GM12878 (cell line): ENCODE results near the gene AQP5. TPM values are rescaled to one million over a fixed set of nuclear protein-coding genes. Genes with fewer than 3 reads are reported as not detected.

Experiments
- ATAC-seq: fragments of 200-7000 bp; cut with Tn5 transposase; 3 replicates; pipeline ENCODE4 v1.9.1; 2020; ENCODE audit warnings: mild to moderate bottlenecking, moderate library complexity
- BruUV-seq: library from RNA; stranded (reverse); fragments of 400-500 nt; replicated peaks from 2 replicates; lab custom pipeline; 2021; lab: Mats Ljungman, UMichigan
- CTCF ChIA-PET: fragments of 300-600 bp; sonication (Branson Sonifier 250); formaldehyde crosslinking; extraction: SDS; loops from one replicate; lab custom pipeline; 2021; ENCODE audit warnings: inconsistent platforms; lab: Yijun Ruan, JAX
- POLR2A ChIA-PET: fragments of 350-600 bp; formaldehyde crosslinking; extraction: SDS; loops from one replicate; lab custom pipeline; 2021; ENCODE audit warnings: inconsistent platforms; lab: Charles Lee
- RAD21 ChIA-PET: fragments of 300-600 bp; sonication (Branson Sonifier 250); formaldehyde crosslinking; loops from one replicate; lab custom pipeline; 2023; ENCODE audit warnings: antibody characterized with exemption; ENCODE audit not compliant: unreplicated experiment; lab: Charles Lee
- SMC1A ChIA-PET: fragments of 300-600 bp; sonication (Branson Sonifier 250); formaldehyde crosslinking; loops from one replicate; lab custom pipeline; 2023; ENCODE audit not compliant: unreplicated experiment, uncharacterized antibody; lab: Charles Lee
- DNase-seq: peaks from one replicate; pipeline ENCODE4 v3.0.0-alpha.2; 2011; ENCODE audit warnings: low read depth, low spot score
- FAIRE-seq: peaks from 3 replicates; lab custom pipeline; 2011; peaks lifted over from hg19 to GRCh38; lab: Jason Lieb, UNC
- H2AFZ ChIP-seq: 2 replicates; pipeline ENCODE4 v1.6.0; 2011; ENCODE audit warnings: low read depth, low read length, control low read depth; ENCODE audit not compliant: control insufficient read depth
- H3K27ac ChIP-seq: 2 replicates; pipeline ENCODE4 v1.5.1; 2011; ENCODE audit warnings: control low read depth; ENCODE audit not compliant: control insufficient read depth, insufficient read depth
- H3K27me3 ChIP-seq, 2 experiments: replicated peaks in 1 of 2; 2 replicates each; pipeline versions ENCODE4 v1.6.0 to v1.6.1; 2011; ENCODE audit warnings: low read length in 1 of 2; ENCODE audit not compliant: control insufficient read depth in 2 of 2, insufficient read depth in 2 of 2
- H3K36me3 ChIP-seq, 2 experiments: 2 replicates each; pipeline ENCODE4 v1.5.1; 2011; ENCODE audit warnings: low read length in 1 of 2; ENCODE audit not compliant: control insufficient read depth in 2 of 2, insufficient read depth in 2 of 2
- H3K4me1 ChIP-seq: 2 replicates; pipeline ENCODE4 v1.6.1; 2011; ENCODE audit warnings: mild to moderate bottlenecking, low read length, moderate library complexity, mixed read lengths; ENCODE audit not compliant: control insufficient read depth, insufficient read depth
- H3K4me2 ChIP-seq: 2 replicates; pipeline ENCODE4 v1.6.0; 2011; ENCODE audit warnings: control low read depth; ENCODE audit not compliant: control insufficient read depth, insufficient read depth
- H3K4me3 ChIP-seq: fragments of 200-600 bp; sonication (generic); 2 replicates; pipeline ENCODE4 v1.5.1; 2016
- H3K79me2 ChIP-seq: 2 replicates; pipeline ENCODE4 v1.6.0; 2011; ENCODE audit warnings: low read length; ENCODE audit not compliant: control insufficient read depth, insufficient read depth
- H3K9ac ChIP-seq: 2 replicates; pipeline ENCODE4 v1.8.0; 2011; ENCODE audit warnings: low read length, control low read depth, mixed read lengths; ENCODE audit not compliant: control insufficient read depth, insufficient read depth
- H3K9me3 ChIP-seq: replicated peaks from 3 replicates; pipeline ENCODE4 v1.5.1; 2011; ENCODE audit warnings: mild to moderate bottlenecking, low read length; ENCODE audit not compliant: control insufficient read depth, insufficient read depth
- H4K20me1 ChIP-seq: 2 replicates; pipeline ENCODE4 v1.6.0; 2011; ENCODE audit not compliant: control insufficient read depth, insufficient read depth
- CREB1 ChIP-seq: IDR thresholded peaks from 2 replicates; pipeline ENCODE4 v1.6.1; 2012; ENCODE audit warnings: low read depth, mild to moderate bottlenecking, inconsistent platforms
- CREM ChIP-seq: IDR thresholded peaks from 2 replicates; pipeline ENCODE4 v1.6.1; 2014; ENCODE audit warnings: antibody characterized with exemption, low read depth
- EGR1 ChIP-seq, 2 experiments: IDR thresholded peaks; 1 replicate in 1 of 2; 2 replicates in 1 of 2; pipeline ENCODE4 v1.6.1; 2011 to 2012; ENCODE audit warnings: low read depth in 2 of 2, low read length in 2 of 2, borderline replicate concordance in 1 of 2, mild to moderate bottlenecking in 1 of 2, moderate library complexity in 1 of 2
- EP300 ChIP-seq, 2 experiments: fragments of 150-350 bp in 1 of 2; IDR thresholded peaks; 2 replicates each; pipeline ENCODE4 v1.6.1; 2011 to 2012; ENCODE audit warnings: low read depth in 2 of 2, low read length in 2 of 2, borderline replicate concordance in 1 of 2, improper control_type of control experiment in 1 of 2, inconsistent platforms in 1 of 2; ENCODE audit not compliant: control insufficient read depth in 1 of 2
- IKZF2 ChIP-seq, 2 experiments: fragments of 450-650 bp; IDR thresholded peaks; 2 replicates each; pipeline ENCODE4 v1.6.1; 2017; ENCODE audit warnings: mild to moderate bottlenecking in 2 of 2, moderate library complexity in 2 of 2
- POU2F2 ChIP-seq: IDR thresholded peaks from 3 replicates; pipeline ENCODE4 v1.6.1; 2011; ENCODE audit warnings: low read depth, mild to moderate bottlenecking, low read length, borderline replicate concordance
- YY1 ChIP-seq: IDR thresholded peaks from 2 replicates; pipeline ENCODE4 v1.6.1; 2011; ENCODE audit warnings: low read depth, mild to moderate bottlenecking, low read length
- ZNF592 ChIP-seq: fragments of 450-650 bp; IDR thresholded peaks from 2 replicates; pipeline ENCODE4 v1.6.1; 2017; ENCODE audit warnings: mild to moderate bottlenecking, moderate library complexity
- in situ Hi-C: fragments of 300-500 bp; cut with MboI; formaldehyde crosslinking; loops from 9 replicates; pipeline ENCODE4 v1.14.3; 2018; ENCODE audit warnings: mixed read lengths
- intact Hi-C: fragments of 100-400 bp; cut with micrococcal nuclease; formaldehyde crosslinking; loops from one replicate; pipeline ENCODE4 v1.14.2; 2022; ENCODE audit not compliant: unreplicated experiment
- polyA plus RNA-seq, 11 experiments: library from polyadenylated mRNA; depleted of rRNA in 4 of 11; unstranded in 6 of 11; stranded (reverse) in 5 of 11; fragments of >200 nt; fragmentation: Nextera tagmentation in 4 of 11; fragmentation: Illumina TruSeq in 1 of 11; extraction: Ambion mirVana in 4 of 11; extraction: Trizol in 1 of 11; gene quantifications; 1 replicate in 1 of 11; 2 replicates in 10 of 11; pipeline versions ENCODE4 v1.2.1 to v1.2.3, GENCODE V29; 2011 to 2016; ENCODE audit warnings: inconsistent platforms in 2 of 11, missing spikeins in 2 of 11, low read depth in 1 of 11
- total RNA-seq, 4 experiments: library from RNA; depleted of rRNA in 3 of 4; stranded (reverse); fragments of >200 nt in 3 of 4; fragmentation: Illumina TruSeq in 1 of 4; extraction: Trizol in 1 of 4; gene quantifications; 2 replicates each; pipeline versions ENCODE4 v1.2.1 to v1.2.3, GENCODE V29; 2013 to 2021
- TF ChIP-seq, protein P1 (sequence below): IDR thresholded peaks from 2 replicates; pipeline ENCODE4 v1.6.1; 2012; ENCODE audit warnings: low read depth, low read length, improper control_type of control experiment

Gene AQP5
- total and polyA plus RNA-seq, 10 of the 15 experiments (the other 5 are each of a cell fraction or from before 2014, with no cell fraction given), result not detected

GRCh38 chr12:49957570-49957967 lies 4.1 kb upstream of the AQP5 start:
- no peak for FAIRE-seq
- POLR2A ChIA-PET, result no interaction called here
- intact Hi-C loops, result no loop called here
- no peaks in the 10 kb centered on the region; the same call in 2 of the 3 replicates for H3K9me3 ChIP-seq
- no peaks in the 10 kb centered on the region for H3K4me1 ChIP-seq
- RAD21 ChIA-PET, result no interaction called here
- no peak overlapping the region for H3K4me2 ChIP-seq
- H2AFZ ChIP-seq, result no peak overlapping the region
- H3K27me3 ChIP-seq, result peaks cover 10 to 40% of the 10 kb centered on the region in 2 experiments
- TF ChIP-seq CREM (no peak), CREB1 (no peak), ZNF592 (no peak), POU2F2 (no peak), EGR1 (IDR thresholded peaks at IDR 0.05; ENCODE audit: borderline replicate concordance in 1 of 2, low read depth in 2 of 2, low read length in 2 of 2) (no peak), EP300 (IDR thresholded peaks at IDR 0.05; ENCODE audit: borderline replicate concordance in 1 of 2, control insufficient read depth in 1 of 2, low read depth in 2 of 2, low read length in 2 of 2) (no peak), IKZF2 (IDR thresholded peaks at IDR 0.05) (no peak), YY1 (no peak)
- TF ChIP-seq, protein P1, sequence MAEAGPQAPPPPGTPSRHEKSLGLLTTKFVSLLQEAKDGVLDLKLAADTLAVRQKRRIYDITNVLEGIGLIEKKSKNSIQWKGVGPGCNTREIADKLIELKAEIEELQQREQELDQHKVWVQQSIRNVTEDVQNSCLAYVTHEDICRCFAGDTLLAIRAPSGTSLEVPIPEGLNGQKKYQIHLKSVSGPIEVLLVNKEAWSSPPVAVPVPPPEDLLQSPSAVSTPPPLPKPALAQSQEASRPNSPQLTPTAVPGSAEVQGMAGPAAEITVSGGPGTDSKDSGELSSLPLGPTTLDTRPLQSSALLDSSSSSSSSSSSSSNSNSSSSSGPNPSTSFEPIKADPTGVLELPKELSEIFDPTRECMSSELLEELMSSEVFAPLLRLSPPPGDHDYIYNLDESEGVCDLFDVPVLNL, result no peak
- BruUV-seq, result no TSS peak
- no peak overlapping the region for H3K4me3 ChIP-seq
- no peaks in the 10 kb centered on the region for H3K79me2 ChIP-seq
- no peaks in the 10 kb centered on the region for H3K36me3 ChIP-seq
- SMC1A ChIA-PET, result no interaction called here
- in situ Hi-C loops, result no loop called here
- no peak for ATAC-seq
- CTCF ChIA-PET, result interaction anchor here (1.0 to 2.0 kb wide), 2 partner anchors 9 to 12 kb away, joined by 3 to 12 read pairs; no protein-coding TSS in a partner anchor
- no peak overlapping the region for H3K9ac ChIP-seq
- no peaks in the 10 kb centered on the region for H4K20me1 ChIP-seq
- no peak for DNase-seq
- H3K27ac ChIP-seq, result no peak overlapping the region
